Fibroblast of lung (primary cell): Measurements from ENCODE around the gene MXD1. TPM values are rescaled to one million over a fixed set of nuclear protein-coding genes. Genes with fewer than 3 reads are reported as not detected.

Experiments
- DNase-seq, 2 donors: peaks; one replicate each; pipeline versions ENCODE4 v3.0.0 to v3.0.0-alpha.2; 2010; ENCODE audit warnings: low read depth in 2 of 2
- H2AFZ ChIP-seq: 2 replicates; pipeline ENCODE4 v1.5.1; 2012; ENCODE audit warnings: low read length, control low read depth, inconsistent platforms
- H3K27ac ChIP-seq: 2 replicates; pipeline ENCODE4 v1.5.1; 2011; ENCODE audit warnings: low read length, control low read depth; ENCODE audit not compliant: insufficient read depth
- H3K27me3 ChIP-seq: 2 replicates; pipeline ENCODE4 v1.5.1; 2011; ENCODE audit warnings: mild to moderate bottlenecking, low read length; ENCODE audit not compliant: control insufficient read depth, insufficient read depth
- H3K36me3 ChIP-seq: 2 replicates; pipeline ENCODE4 v1.5.1; 2011; ENCODE audit warnings: low read length; ENCODE audit not compliant: control insufficient read depth, insufficient read depth
- H3K4me1 ChIP-seq: 2 replicates; pipeline ENCODE4 v1.5.1; 2011; ENCODE audit warnings: low read length; ENCODE audit not compliant: control insufficient read depth, insufficient read depth; ENCODE audit errors: extremely low read depth
- H3K4me2 ChIP-seq: 2 replicates; pipeline ENCODE4 v1.5.1; 2011; ENCODE audit warnings: low read length, control low read depth; ENCODE audit not compliant: insufficient read depth; ENCODE audit errors: extremely low read depth
- H3K4me3 ChIP-seq, 4 experiments: fragments of 200-600 bp in 1 of 4; sonication (generic) in 1 of 4; replicated peaks in 1 of 4; 2 replicates each; pipeline ENCODE4 v1.5.1; 2011 to 2016; ENCODE audit warnings: low read length in 4 of 4, low read depth in 3 of 4, mild to moderate bottlenecking in 3 of 4, control low read depth in 2 of 4, inconsistent platforms in 1 of 4, mixed read lengths in 1 of 4; ENCODE audit not compliant: insufficient read depth in 1 of 4; ENCODE audit errors: control extremely low read depth in 1 of 4
- H3K79me2 ChIP-seq: 2 replicates; pipeline ENCODE4 v1.5.1; 2012; ENCODE audit warnings: mild to moderate bottlenecking, low read length, inconsistent platforms; ENCODE audit not compliant: control insufficient read depth, insufficient read depth
- H3K9ac ChIP-seq: 2 replicates; pipeline ENCODE4 v1.5.1; 2011; ENCODE audit warnings: mild to moderate bottlenecking, low read length, control low read depth; ENCODE audit not compliant: insufficient read depth
- H3K9me3 ChIP-seq: 2 replicates; pipeline ENCODE4 v1.5.1; 2012; ENCODE audit warnings: low read depth, low read length; ENCODE audit not compliant: control insufficient read depth, insufficient read depth
- H4K20me1 ChIP-seq: 2 replicates; pipeline ENCODE4 v1.5.1; 2011; ENCODE audit warnings: low read length; ENCODE audit not compliant: control insufficient read depth, insufficient read depth; ENCODE audit errors: extremely low read depth
- CTCF ChIP-seq, 2 donors: IDR thresholded peaks in 1 of 2; conservative IDR thresholded peaks in 1 of 2; 1 replicate in 1 of 2; 2 replicates in 1 of 2; pipeline ENCODE4 v1.5.1; 2011 to 2012; ENCODE audit warnings: low read length in 2 of 2, control low read depth in 1 of 2, inconsistent platforms in 1 of 2, low read depth in 1 of 2, mild to moderate bottlenecking in 1 of 2
- EZH2 ChIP-seq: IDR thresholded peaks from 2 replicates; pipeline ENCODE4 v1.5.1; 2012; ENCODE audit warnings: low read length, control low read depth, mild to moderate bottlenecking; ENCODE audit errors: missing control alignments
- polyA plus RNA-seq, 2 donors: library from polyadenylated mRNA; depleted of rRNA in 1 of 2; stranded (reverse) in 1 of 2; unstranded in 1 of 2; fragments of >200 nt; gene quantifications; 2 replicates each; pipeline ENCODE4 v1.2.1, GENCODE V29; 2011 to 2012; ENCODE audit warnings: missing spikeins in 1 of 2
- total RNA-seq: library from RNA; depleted of rRNA; stranded (reverse); fragments of >200 nt; gene quantifications from 2 replicates; pipeline ENCODE4 v1.2.1, GENCODE V29; 2014

The MXD1 gene
- total and polyA plus RNA-seq, 2 donors (not counting 1 experiment from before 2014, with no cell fraction given) = 5.4 to 8.4 TPM

GRCh38 chr2:69952336-69953115 is 37.6 kb downstream of the MXD1 start:
- Histone ChIP-seq H3K27me3 (peaks cover 4% of the 10 kb centered on the region), H3K9ac (no peak overlapping the region), H3K36me3 (no peaks in the 10 kb centered on the region), H3K79me2 (no peaks in the 10 kb centered on the region), H2AFZ (no peak overlapping the region), H3K4me2 (no peak overlapping the region), H3K4me3 (no peak overlapping the region), H3K4me1 (no peaks in the 10 kb centered on the region), H4K20me1 (no peaks in the 10 kb centered on the region), H3K27ac (no peak overlapping the region), H3K9me3 (no peaks in the 10 kb centered on the region)
- no peak for DNase-seq
- TF ChIP-seq EZH2 (no peak), CTCF (conservative IDR thresholded peaks at IDR 0.05 in 1 of 2, IDR thresholded peaks at IDR 0.05 in 1 of 2; ENCODE audit: low read depth in 1 of 2, low read length in 2 of 2) (no peak)

- no peak overlapping the region for H3K4me3 ChIP-seq
- H3K79me2 ChIP-seq = no peaks in the 10 kb centered on the region
- no peak overlapping the region for H2AFZ ChIP-seq
- TF ChIP-seq EZH2 (no peak), CTCF (conservative IDR thresholded peaks at IDR 0.05 in 1 of 2, IDR thresholded peaks at IDR 0.05 in 1 of 2; ENCODE audit: low read depth in 1 of 2, low read length in 2 of 2) (no peak)
- DNase-seq = no peak
- peaks cover 15% of the 10 kb centered on the region for H3K27me3 ChIP-seq
- no peak overlapping the region for H3K4me2 ChIP-seq
- H3K9me3 ChIP-seq = no peaks in the 10 kb centered on the region
- no peaks in the 10 kb centered on the region for H4K20me1 ChIP-seq
- no peaks in the 10 kb centered on the region for H3K36me3 ChIP-seq
- H3K4me1 ChIP-seq = no peaks in the 10 kb centered on the region
- H3K9ac ChIP-seq = no peak overlapping the region
- H3K27ac ChIP-seq = no peak overlapping the region
These were observed 39.2 kb downstream of the MXD1 start for GRCh38 chr2:69954084-69954483.

GRCh38 chr2:69955029-69955428 is 40.1 kb downstream of the MXD1 start:
- no peaks in the 10 kb centered on the region for H3K9me3 ChIP-seq
- H3K27ac ChIP-seq = no peak overlapping the region
- H3K4me1 ChIP-seq = no peaks in the 10 kb centered on the region
- no peaks in the 10 kb centered on the region for H3K36me3 ChIP-seq
- no peak overlapping the region for H3K4me3 ChIP-seq
- peaks cover 19% of the 10 kb centered on the region for H3K27me3 ChIP-seq
- H2AFZ ChIP-seq = no peak overlapping the region
- TF ChIP-seq EZH2 (no peak), CTCF (conservative IDR thresholded peaks at IDR 0.05 in 1 of 2, IDR thresholded peaks at IDR 0.05 in 1 of 2; ENCODE audit: low read depth in 1 of 2, low read length in 2 of 2) (no peak)
- no peaks in the 10 kb centered on the region for H3K79me2 ChIP-seq
- DNase-seq = no peak
- no peak overlapping the region for H3K9ac ChIP-seq
- H3K4me2 ChIP-seq = no peak overlapping the region
- H4K20me1 ChIP-seq = no peaks in the 10 kb centered on the region
